SK-N-SH (cell line): ENCODE data around the gene BAIAP2. TPM values are rescaled to one million over a fixed set of nuclear protein-coding genes. Genes with fewer than 3 reads are reported as not detected.

Experiments
- CTCF ChIA-PET: fragments of 300-600, 350-600 bp; formaldehyde crosslinking; extraction: SDS; loops from one replicate; lab custom pipeline; 2021; lab: Yijun Ruan, JAX
- POLR2A ChIA-PET: fragments of 350-600 bp; sonication (Branson Sonifier 250); formaldehyde crosslinking; extraction: SDS; loops from one replicate; lab custom pipeline; 2020; ENCODE audit warnings: antibody characterized with exemption, inconsistent platforms; lab: Yijun Ruan, JAX
- DNase-seq: peaks from one replicate; pipeline ENCODE4 v3.0.0; 2012
- H2AFZ ChIP-seq: fragments of 200-600 bp; sonication (generic); 2 replicates; pipeline ENCODE4 v1.8.1; 2016; ENCODE audit warnings: antibody characterized with exemption, mild to moderate bottlenecking, low read depth
- H3F3A ChIP-seq: fragments of 200-600 bp; sonication (generic); replicated peaks from 2 replicates; pipeline ENCODE3; 2016; ENCODE audit warnings: antibody characterized with exemption, mild to moderate bottlenecking; ENCODE audit not compliant: insufficient read depth
- H3K27ac ChIP-seq, 2 experiments: fragments of 200-500 bp in 1 of 2; fragments of 200-600 bp in 1 of 2; sonication (Bioruptor generic) in 1 of 2; sonication (generic), shearing (Covaris generic) in 1 of 2; 2 replicates each; pipeline versions ENCODE4 v1.5.1 to v1.6.1; 2014 to 2016; ENCODE audit warnings: low read depth in 2 of 2, inconsistent platforms in 1 of 2, low read length in 1 of 2, mild to moderate bottlenecking in 1 of 2, mixed read lengths in 1 of 2
- H3K27me3 ChIP-seq: fragments of 200-600 bp; sonication (generic), shearing (Covaris generic); 2 replicates; pipeline ENCODE4 v1.6.1; 2016; ENCODE audit warnings: mixed run types; ENCODE audit not compliant: insufficient read depth
- H3K36me3 ChIP-seq, 2 experiments: fragments of 200-500 bp in 1 of 2; fragments of 200-600 bp in 1 of 2; sonication (Bioruptor generic) in 1 of 2; sonication (generic) in 1 of 2; replicated peaks in 1 of 2; 2 replicates each; pipeline versions ENCODE3 to v1.5.1; 2014 to 2016; ENCODE audit warnings: low read length in 1 of 2, mild to moderate bottlenecking in 1 of 2; ENCODE audit not compliant: insufficient read depth in 2 of 2, control insufficient read depth in 1 of 2
- H3K4me1 ChIP-seq, 2 experiments: fragments of 200-500 bp in 1 of 2; fragments of 200-600 bp in 1 of 2; sonication (Bioruptor generic) in 1 of 2; sonication (generic), shearing (Covaris generic) in 1 of 2; 2 replicates each; pipeline versions ENCODE4 v1.5.1 to v1.6.1; 2014 to 2016; ENCODE audit warnings: low read depth in 1 of 2, low read length in 1 of 2, mixed run types in 1 of 2; ENCODE audit not compliant: insufficient read depth in 2 of 2, control insufficient read depth in 1 of 2
- H3K4me2 ChIP-seq: fragments of 200-600 bp; sonication (generic), shearing (Covaris generic); 2 replicates; pipeline ENCODE4 v1.6.1; 2017; ENCODE audit warnings: mixed run types
- H3K4me3 ChIP-seq, 2 experiments: fragments of 200-500 bp in 1 of 2; fragments of 200-600 bp in 1 of 2; sonication (Bioruptor generic) in 1 of 2; sonication (generic), shearing (Covaris generic) in 1 of 2; 2 replicates each; pipeline versions ENCODE4 v1.5.1 to v1.8.1; 2014 to 2016; ENCODE audit warnings: low read depth in 2 of 2, inconsistent platforms in 1 of 2, low read length in 1 of 2, mild to moderate bottlenecking in 1 of 2, mixed read lengths in 1 of 2, moderate library complexity in 1 of 2
- H3K79me2 ChIP-seq: fragments of 200-600 bp; sonication (generic); 2 replicates; pipeline ENCODE4 v1.8.1; 2017; ENCODE audit warnings: mild to moderate bottlenecking; ENCODE audit not compliant: insufficient read depth
- H3K9ac ChIP-seq: fragments of 200-600 bp; sonication (generic); 2 replicates; pipeline ENCODE4 v1.6.1; 2017; ENCODE audit warnings: mixed run types
- H3K9me2 ChIP-seq: fragments of 200-600 bp; sonication (generic); 2 replicates; pipeline ENCODE4 v1.6.1; 2017; ENCODE audit warnings: mixed run types
- H3K9me3 ChIP-seq: fragments of 200-600 bp; sonication (generic); 2 replicates; pipeline ENCODE4 v1.6.1; 2017; ENCODE audit warnings: mixed run types, mild to moderate bottlenecking, moderate library complexity
- H4K20me1 ChIP-seq: fragments of 200-600 bp; sonication (generic); 2 replicates; pipeline ENCODE4 v1.6.1; 2017; ENCODE audit warnings: mild to moderate bottlenecking, mixed run types; ENCODE audit not compliant: insufficient read depth
- FOSL2 ChIP-seq: IDR thresholded peaks from 2 replicates; pipeline ENCODE4 v1.4.0; 2012; ENCODE audit warnings: low read depth, mild to moderate bottlenecking, moderate library complexity, borderline replicate concordance
- FOXJ3 ChIP-seq: sonication (generic); formaldehyde crosslinking; IDR thresholded peaks from 2 replicates; pipeline ENCODE4 v1.5.1; 2020; ENCODE audit warnings: mild to moderate bottlenecking, missing genetic modification reagents
- FOXM1 ChIP-seq: IDR thresholded peaks from 2 replicates; pipeline ENCODE4 v1.4.0; 2012; ENCODE audit warnings: low read depth, mild to moderate bottlenecking
- GABPA ChIP-seq: IDR thresholded peaks from 2 replicates; pipeline ENCODE4 v1.4.0; 2012; ENCODE audit warnings: low read depth, mild to moderate bottlenecking
- JUND ChIP-seq: IDR thresholded peaks from 2 replicates; pipeline ENCODE4 v1.4.0; 2012
- RCOR1 ChIP-seq: fragments of 150-350 bp; IDR thresholded peaks from 2 replicates; pipeline ENCODE4 v1.6.1; 2017; ENCODE audit warnings: antibody characterized with exemption, low read length
- REST ChIP-seq: IDR thresholded peaks from 2 replicates; pipeline ENCODE4 v1.6.1; 2012; ENCODE audit warnings: mild to moderate bottlenecking, low read depth, low read length, moderate library complexity
- SMC3 ChIP-seq: IDR thresholded peaks from 2 replicates; pipeline ENCODE4 v1.6.1; 2012; ENCODE audit warnings: low read depth, low read length, improper control_type of control experiment
- TAF1 ChIP-seq: IDR thresholded peaks from 2 replicates; pipeline ENCODE4 v1.6.1; 2012; ENCODE audit warnings: low read depth, mild to moderate bottlenecking, low read length, moderate library complexity, borderline replicate concordance
- USF1 ChIP-seq: IDR thresholded peaks from 2 replicates; pipeline ENCODE4 v1.4.0; 2012; ENCODE audit warnings: low read depth, borderline replicate concordance
- ZBTB33 ChIP-seq: IDR thresholded peaks from 2 replicates; pipeline ENCODE4 v1.4.0; 2012; ENCODE audit warnings: low read depth, borderline replicate concordance
- WGBS: methylation state at CpG from one replicate; pipeline ENCODE4 v1.1.6; 2017; ENCODE audit warnings: low lambda C conversion rate; 5-methylcytosine and 5-hydroxymethylcytosine counted together
- polyA plus RNA-seq, 3 experiments: library from polyadenylated mRNA; depleted of rRNA; stranded (reverse); fragments of >200 nt; gene quantifications; 2 replicates each; pipeline ENCODE4 v1.2.3, GENCODE V29; 2012

BAIAP2 gene
- polyA plus RNA-seq, 1 of the 3 experiments (the other 2 are of a cell fraction), result 19.8 TPM

GRCh38 chr17:80998748-80999535, 36.0 kb upstream of the BAIAP2 start:
- H3K4me1 ChIP-seq, result peaks cover 5 to 14% of the 10 kb centered on the region in 2 experiments; a peak in 1 of 4 replicates
- peak; percentile 36 for DNase-seq
- H2AFZ ChIP-seq, result no peak overlapping the region
- peaks cover 24% of the 10 kb centered on the region for H4K20me1 ChIP-seq
- H3K9me2 ChIP-seq, result no peaks in the 10 kb centered on the region
- peaks cover 16% of the 10 kb centered on the region for H3F3A ChIP-seq
- H3K27me3 ChIP-seq, result peaks cover 15% of the 10 kb centered on the region
- CTCF ChIA-PET, result interaction anchor here (0.7 to 1.9 kb wide), 6 partner anchors 8 to 1255 kb away, joined by 3 to 9 read pairs (median 6); no protein-coding TSS in a partner anchor
- H3K36me3 ChIP-seq, result peaks cover 15 to 49% of the 10 kb centered on the region in 2 experiments
- TF ChIP-seq SMC3, result no peak
- TF ChIP-seq ZBTB33, result no peak
- TF ChIP-seq FOXJ3, result no peak
- TF ChIP-seq REST, result no peak
- no peak for TF ChIP-seq RCOR1
- TF ChIP-seq FOSL2, result no peak
- no peak for TF ChIP-seq FOXM1
- TF ChIP-seq JUND, result no peak
- no peak for TF ChIP-seq GABPA
- TF ChIP-seq USF1, result no peak
- TF ChIP-seq TAF1, result no peak
- TF ChIP-seq, all 33 proteins: peak for 0
- Histone ChIP-seq H3K4me2 (no peak overlapping the region), H3K9me3 (no peaks in the 10 kb centered on the region), H3K4me3 (no peak overlapping the region), H3K9ac (no peak overlapping the region), H3K79me2 (peaks cover 5% of the 10 kb centered on the region; the same call in 1 of the 2 replicates), H3K27ac (no peak overlapping the region)
- 96% methylated on average over 38 of the region's 39 CpGs for WGBS
- POLR2A ChIA-PET, result no interaction called here
